Loucy (cell line): ENCODE data around the gene SERTM2.
"Not testable (repeated sequence)": the region's sequence is repeated elsewhere in the genome, so short reads cannot be mapped to it uniquely, and the experiment has no call there.

Source experiments
- H2AFZ ChIP-seq: fragments of 200-600 bp; sonication (generic); 2 replicates; pipeline ENCODE4 v1.6.0; 2016; ENCODE audit warnings: antibody characterized with exemption, mild to moderate bottlenecking, low read length, moderate library complexity
- H3F3A ChIP-seq: fragments of 200-600 bp; 2 replicates; pipeline ENCODE4 v1.6.0; 2016; ENCODE audit warnings: antibody characterized with exemption, low read depth, mild to moderate bottlenecking
- H3K27me3 ChIP-seq: fragments of 200-600 bp; sonication (generic); 2 replicates; pipeline ENCODE4 v1.6.1; 2014; ENCODE audit warnings: low read length, mild to moderate bottlenecking; ENCODE audit not compliant: insufficient read depth, poor library complexity, severe bottlenecking
- H3K36me3 ChIP-seq: fragments of 200-600 bp; sonication (generic); 2 replicates; pipeline ENCODE4 v1.6.1; 2016; ENCODE audit warnings: low read length; ENCODE audit not compliant: insufficient read depth
- H3K4me1 ChIP-seq: fragments of 200-600 bp; sonication (generic); 2 replicates; pipeline ENCODE4 v1.5.1; 2014; ENCODE audit warnings: low read length, mild to moderate bottlenecking; ENCODE audit not compliant: insufficient read depth, poor library complexity, severe bottlenecking
- H3K4me2 ChIP-seq: fragments of 200-600 bp; sonication (generic); 2 replicates; pipeline ENCODE4 v1.6.0; 2014; ENCODE audit warnings: antibody characterized with exemption, low read length, low read depth, mild to moderate bottlenecking; ENCODE audit not compliant: poor library complexity, severe bottlenecking
- H3K4me3 ChIP-seq: fragments of 200-600 bp; sonication (generic); 2 replicates; pipeline ENCODE4 v1.5.1; 2014; ENCODE audit warnings: low read length, mild to moderate bottlenecking, mixed read lengths; ENCODE audit not compliant: poor library complexity, severe bottlenecking
- H3K79me2 ChIP-seq: fragments of 200-600 bp; sonication (generic); 2 replicates; pipeline ENCODE4 v1.6.1; 2014; ENCODE audit warnings: low read length; ENCODE audit not compliant: insufficient read depth
- H3K9ac ChIP-seq: fragments of 200-600 bp; sonication (generic); 2 replicates; pipeline ENCODE4 v1.6.0; 2014; ENCODE audit warnings: mild to moderate bottlenecking, low read depth, low read length, moderate library complexity; ENCODE audit not compliant: poor library complexity, severe bottlenecking
- H3K9me2 ChIP-seq: fragments of 200-600 bp; sonication (generic); replicated peaks from 2 replicates; pipeline ENCODE4 v1.6.1; 2016; ENCODE audit warnings: low read depth, low read length, mixed read lengths
- H3K9me3 ChIP-seq: fragments of 200-600 bp; sonication (generic); 2 replicates; pipeline ENCODE4 v1.6.1; 2014; ENCODE audit warnings: mild to moderate bottlenecking, antibody characterized with exemption, low read length, low read depth; ENCODE audit not compliant: insufficient read depth
- H4K20me1 ChIP-seq: fragments of 200-600 bp; sonication (generic); 2 replicates; pipeline ENCODE4 v1.6.0; 2014; ENCODE audit warnings: antibody characterized with exemption, low read length, mild to moderate bottlenecking; ENCODE audit not compliant: insufficient read depth, poor library complexity, severe bottlenecking
- EZH2phosphoT487 ChIP-seq: fragments of 200-600 bp; IDR thresholded peaks from 2 replicates; pipeline ENCODE4 v1.6.1; 2018; ENCODE audit warnings: antibody characterized with exemption, mild to moderate bottlenecking, moderate library complexity, borderline replicate concordance
- TF ChIP-seq, protein P1 (sequence below): fragments of 200-600 bp; sonication (generic); conservative IDR thresholded peaks from 2 replicates; pipeline ENCODE4 v1.5.1; 2014; ENCODE audit warnings: mild to moderate bottlenecking, antibody characterized with exemption, low read length

The SERTM2 gene

DNA sequence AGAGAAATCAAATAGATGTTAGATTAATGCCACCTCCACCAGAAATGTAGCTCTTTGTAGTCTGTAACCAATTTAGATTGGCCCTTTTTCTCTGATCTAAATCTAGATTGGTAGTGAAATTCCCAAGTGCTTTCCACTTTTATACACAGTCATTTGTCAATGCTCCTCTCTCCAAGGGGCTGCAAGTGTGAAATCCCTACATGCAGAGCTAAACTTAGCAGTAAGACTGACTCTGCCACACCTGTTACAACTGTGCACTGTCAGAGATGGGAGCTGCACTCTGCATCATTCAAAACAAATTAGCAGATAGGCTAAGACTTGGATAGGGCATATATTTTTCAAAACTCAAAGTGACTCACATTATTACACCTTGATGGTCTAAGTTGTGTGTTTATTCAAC, 9.1 kb downstream of the SERTM2 start:
- Histone ChIP-seq H3K9me2 (no peaks in the 10 kb centered on the region), H2AFZ (no peak overlapping the region), H3F3A (no peaks in the 10 kb centered on the region), H3K79me2 (no peaks in the 10 kb centered on the region), H3K4me1 (no peaks in the 10 kb centered on the region), H4K20me1 (no peaks in the 10 kb centered on the region), H3K4me2 (no peak overlapping the region), H3K9me3 (no peaks in the 10 kb centered on the region), H3K27me3 (no peaks in the 10 kb centered on the region), H3K4me3 (no peak overlapping the region), H3K9ac (no peak overlapping the region), H3K36me3 (no peaks in the 10 kb centered on the region)
- no peak for TF ChIP-seq EZH2phosphoT487
- TF ChIP-seq, protein P1, sequence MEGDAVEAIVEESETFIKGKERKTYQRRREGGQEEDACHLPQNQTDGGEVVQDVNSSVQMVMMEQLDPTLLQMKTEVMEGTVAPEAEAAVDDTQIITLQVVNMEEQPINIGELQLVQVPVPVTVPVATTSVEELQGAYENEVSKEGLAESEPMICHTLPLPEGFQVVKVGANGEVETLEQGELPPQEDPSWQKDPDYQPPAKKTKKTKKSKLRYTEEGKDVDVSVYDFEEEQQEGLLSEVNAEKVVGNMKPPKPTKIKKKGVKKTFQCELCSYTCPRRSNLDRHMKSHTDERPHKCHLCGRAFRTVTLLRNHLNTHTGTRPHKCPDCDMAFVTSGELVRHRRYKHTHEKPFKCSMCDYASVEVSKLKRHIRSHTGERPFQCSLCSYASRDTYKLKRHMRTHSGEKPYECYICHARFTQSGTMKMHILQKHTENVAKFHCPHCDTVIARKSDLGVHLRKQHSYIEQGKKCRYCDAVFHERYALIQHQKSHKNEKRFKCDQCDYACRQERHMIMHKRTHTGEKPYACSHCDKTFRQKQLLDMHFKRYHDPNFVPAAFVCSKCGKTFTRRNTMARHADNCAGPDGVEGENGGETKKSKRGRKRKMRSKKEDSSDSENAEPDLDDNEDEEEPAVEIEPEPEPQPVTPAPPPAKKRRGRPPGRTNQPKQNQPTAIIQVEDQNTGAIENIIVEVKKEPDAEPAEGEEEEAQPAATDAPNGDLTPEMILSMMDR: no peak

DNA sequence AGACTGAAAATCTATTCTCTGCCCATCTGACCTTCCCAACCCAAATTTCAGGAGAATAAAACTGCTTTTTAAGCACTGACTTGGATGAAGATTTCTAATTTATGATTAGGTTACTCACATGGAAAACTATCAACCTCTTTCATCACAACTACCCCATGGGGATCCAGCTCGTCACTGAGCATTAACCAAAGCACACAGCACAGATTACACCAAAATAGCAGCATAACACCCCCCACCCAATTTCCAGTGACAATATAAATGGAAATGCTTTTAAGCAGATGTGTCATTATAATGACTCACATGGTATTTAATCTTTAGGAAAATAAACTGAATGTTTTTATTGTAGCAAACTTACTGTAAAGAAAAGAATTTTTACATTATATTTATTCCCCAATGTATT, 9.7 kb downstream of the SERTM2 start:
- H3K9me2 ChIP-seq: no peaks in the 10 kb centered on the region
- H3K4me3 ChIP-seq: no peak overlapping the region
- TF ChIP-seq, protein P1: no peak
- no peak for TF ChIP-seq EZH2phosphoT487
- H3K36me3 ChIP-seq: no peaks in the 10 kb centered on the region
- no peaks in the 10 kb centered on the region for H3F3A ChIP-seq
- no peaks in the 10 kb centered on the region for H4K20me1 ChIP-seq
- no peaks in the 10 kb centered on the region for H3K4me1 ChIP-seq
- no peaks in the 10 kb centered on the region for H3K79me2 ChIP-seq
- no peak overlapping the region for H3K4me2 ChIP-seq
- H2AFZ ChIP-seq: no peak overlapping the region
- no peak overlapping the region for H3K9ac ChIP-seq
- H3K9me3 ChIP-seq: no peaks in the 10 kb centered on the region
- H3K27me3 ChIP-seq: no peaks in the 10 kb centered on the region

DNA sequence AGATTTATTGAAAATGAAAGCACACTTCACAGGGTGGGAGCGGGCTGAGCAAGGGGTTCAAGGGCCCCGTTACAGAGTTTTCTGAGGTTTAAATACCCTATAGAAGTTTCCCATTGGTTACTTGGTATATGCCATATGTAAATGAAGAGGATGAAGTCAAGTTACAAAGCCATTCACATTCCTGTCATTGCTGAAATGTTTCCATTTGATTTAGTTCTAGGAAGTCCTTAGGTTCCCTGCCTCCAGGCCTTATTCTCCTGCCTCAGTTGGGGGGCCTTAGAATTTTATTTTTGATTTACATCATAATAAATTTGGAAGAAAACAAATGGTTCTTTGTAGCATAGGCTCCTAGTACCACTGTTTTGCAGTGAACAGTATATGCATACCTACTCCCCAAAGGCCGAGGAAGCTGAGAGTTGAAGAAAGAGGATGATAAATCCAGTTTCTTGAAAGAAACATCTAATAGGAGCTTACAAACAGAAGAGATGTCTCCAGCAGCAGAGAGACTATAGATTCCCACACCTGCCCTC, 31.8 kb downstream of the SERTM2 start:
- no peaks in the 10 kb centered on the region for H3K79me2 ChIP-seq
- H3K9ac ChIP-seq: no peak overlapping the region
- no peak overlapping the region for H2AFZ ChIP-seq
- no peaks in the 10 kb centered on the region for H3K9me2 ChIP-seq
- H3K27me3 ChIP-seq: no peaks in the 10 kb centered on the region
- TF ChIP-seq, protein P1: no peak
- TF ChIP-seq EZH2phosphoT487: no peak
- no peaks in the 10 kb centered on the region for H3F3A ChIP-seq
- no peak overlapping the region for H3K4me2 ChIP-seq
- no peak overlapping the region for H3K4me3 ChIP-seq
- no peaks in the 10 kb centered on the region for H3K4me1 ChIP-seq
- no peaks in the 10 kb centered on the region for H3K36me3 ChIP-seq
- H3K9me3 ChIP-seq: no peaks in the 10 kb centered on the region
- H4K20me1 ChIP-seq: no peaks in the 10 kb centered on the region

DNA sequence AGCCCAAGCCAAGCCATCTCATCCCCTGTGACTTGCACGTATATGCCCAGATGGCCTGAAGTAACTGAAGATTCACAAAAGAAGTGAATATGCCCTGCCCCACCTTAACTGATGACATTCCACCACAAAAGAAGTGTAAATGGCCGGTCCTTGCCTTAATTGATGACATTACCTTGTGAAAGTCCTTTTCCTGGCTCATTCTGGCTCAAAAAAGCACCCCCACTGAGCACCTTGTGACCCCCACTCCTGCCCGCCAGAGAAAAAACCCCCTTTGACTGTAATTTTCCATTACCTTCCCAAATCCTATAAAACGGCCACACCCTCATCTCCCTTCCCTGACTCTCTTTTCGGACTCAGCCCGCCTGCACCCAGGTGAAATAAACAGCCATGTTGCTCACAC, 37.8 kb downstream of the SERTM2 start:
- not testable (repeated sequence) for H3K9me2 ChIP-seq, H3K9me3 ChIP-seq, H3K36me3 ChIP-seq, H3K4me3 ChIP-seq, H3K27me3 ChIP-seq, H4K20me1 ChIP-seq, H3K4me2 ChIP-seq, H3K79me2 ChIP-seq, H3F3A ChIP-seq, H2AFZ ChIP-seq, H3K4me1 ChIP-seq, H3K9ac ChIP-seq
